DND-41 (cell line): ENCODE measurements around the gene BICDL2.

Experiments
- CTCF ChIP-seq: IDR thresholded peaks from 2 replicates; pipeline ENCODE4 v1.5.1; 2012; ENCODE audit warnings: borderline replicate concordance, low read length, moderate library complexity, mild to moderate bottlenecking; ENCODE audit not compliant: poor library complexity, severe bottlenecking; ENCODE audit errors: extremely low read depth
- EZH2 ChIP-seq: IDR thresholded peaks from 3 replicates; pipeline ENCODE4 v1.6.1; 2012; ENCODE audit warnings: borderline replicate concordance, low read depth, mild to moderate bottlenecking, moderate library complexity, low read length, inconsistent platforms; ENCODE audit not compliant: severe bottlenecking

- no peak for TF ChIP-seq CTCF
- no peak for TF ChIP-seq EZH2
Observed at GRCh38 chr16:3012246-3012645, 24.5 kb downstream of the BICDL2 start.
